Liver (tissue), 9 donors: ENCODE measurements around the gene SH3GL1. TPM values are rescaled to one million over a fixed set of nuclear protein-coding genes. Genes with fewer than 3 reads are reported as not detected.

ENCODE experiments used
- DNase-seq: peaks from one replicate; pipeline ENCODE4 v3.0.0-alpha.2; 2017; ENCODE audit warnings: low spot score
- H3K27ac ChIP-seq, 2 donors: one replicate each; pipeline ENCODE4 v1.7.0; 2013; ENCODE audit warnings: inconsistent platforms in 2 of 2, low read length in 2 of 2, control low read depth in 1 of 2, low read depth in 1 of 2, mild to moderate bottlenecking in 1 of 2
- H3K27me3 ChIP-seq, 4 donors: one replicate each; pipeline versions ENCODE4 v1.6.1 to v1.7.0; 2013; ENCODE audit warnings: low read length in 3 of 4, inconsistent platforms in 1 of 4, mild to moderate bottlenecking in 1 of 4, moderate library complexity in 1 of 4; ENCODE audit not compliant: control insufficient read depth in 4 of 4, insufficient read depth in 4 of 4
- H3K36me3 ChIP-seq, 4 donors: one replicate each; pipeline versions ENCODE4 v1.6.1 to v1.7.0; 2013; ENCODE audit warnings: low read length in 3 of 4, mild to moderate bottlenecking in 3 of 4, low read depth in 1 of 4, moderate library complexity in 1 of 4; ENCODE audit not compliant: control insufficient read depth in 4 of 4, insufficient read depth in 3 of 4
- H3K4me1 ChIP-seq, 4 donors: one replicate each; pipeline versions ENCODE4 v1.6.1 to v1.7.0; 2013; ENCODE audit warnings: low read length in 3 of 4, mild to moderate bottlenecking in 3 of 4, moderate library complexity in 1 of 4; ENCODE audit not compliant: control insufficient read depth in 4 of 4, insufficient read depth in 4 of 4
- H3K4me3 ChIP-seq, 3 donors: one replicate each; pipeline versions ENCODE4 v1.6.1 to v1.7.0; 2013; ENCODE audit warnings: low read length in 3 of 3, control low read depth in 1 of 3, low read depth in 1 of 3, mild to moderate bottlenecking in 1 of 3
- H3K9ac ChIP-seq, 2 donors: one replicate each; pipeline ENCODE4 v1.7.0; 2013; ENCODE audit warnings: low read length in 2 of 2, mild to moderate bottlenecking in 2 of 2, moderate library complexity in 2 of 2, control low read depth in 1 of 2, low read depth in 1 of 2
- H3K9me3 ChIP-seq, 4 donors: one replicate each; pipeline versions ENCODE4 v1.6.1 to v1.7.0; 2013; ENCODE audit warnings: low read length in 3 of 4; ENCODE audit not compliant: control insufficient read depth in 4 of 4
- EGR1 ChIP-seq, 2 donors: IDR thresholded peaks; 2 replicates each; pipeline ENCODE4 v1.6.1; 2016 to 2018; ENCODE audit warnings: antibody characterized with exemption in 2 of 2, low read depth in 2 of 2
- FOXA1 ChIP-seq: IDR thresholded peaks from 2 replicates; pipeline ENCODE4 v1.6.1; 2016; ENCODE audit warnings: antibody characterized with exemption
- FOXA2 ChIP-seq: IDR thresholded peaks from 2 replicates; pipeline ENCODE4 v1.6.1; 2016; ENCODE audit warnings: antibody characterized with exemption
- GABPA ChIP-seq, 2 donors: IDR thresholded peaks in 1 of 2; conservative IDR thresholded peaks in 1 of 2; 2 replicates each; pipeline ENCODE4 v1.6.1; 2016; ENCODE audit warnings: antibody characterized with exemption in 2 of 2, mild to moderate bottlenecking in 1 of 2, moderate library complexity in 1 of 2
- HNF4A ChIP-seq, 2 donors: conservative IDR thresholded peaks; 2 replicates each; pipeline ENCODE4 v1.6.1; 2016; ENCODE audit warnings: antibody characterized with exemption in 2 of 2, mild to moderate bottlenecking in 2 of 2
- HNF4G ChIP-seq: IDR thresholded peaks from 2 replicates; pipeline ENCODE4 v1.6.1; 2016; ENCODE audit warnings: antibody characterized with exemption
- JUND ChIP-seq, 2 donors: IDR thresholded peaks; 2 replicates each; pipeline ENCODE4 v1.6.1; 2016; ENCODE audit warnings: antibody characterized with exemption in 2 of 2
- NR2F2 ChIP-seq: IDR thresholded peaks from 2 replicates; pipeline ENCODE4 v1.6.1; 2016; ENCODE audit warnings: antibody characterized with exemption
- RAD21 ChIP-seq, 2 donors: IDR thresholded peaks; 2 replicates each; pipeline ENCODE4 v1.6.1; 2016; ENCODE audit warnings: antibody characterized with exemption in 2 of 2, mild to moderate bottlenecking in 2 of 2
- RXRA ChIP-seq, 2 donors: IDR thresholded peaks; 2 replicates each; pipeline ENCODE4 v1.6.1; 2017 to 2018; ENCODE audit warnings: antibody characterized with exemption in 2 of 2, mild to moderate bottlenecking in 1 of 2
- SP1 ChIP-seq: IDR thresholded peaks from 2 replicates; pipeline ENCODE4 v1.6.1; 2018; ENCODE audit warnings: antibody characterized with exemption, mild to moderate bottlenecking
- TAF1 ChIP-seq: conservative IDR thresholded peaks from 2 replicates; pipeline ENCODE4 v1.6.1; 2016; ENCODE audit warnings: antibody characterized with exemption, mild to moderate bottlenecking
- YY1 ChIP-seq: IDR thresholded peaks from 2 replicates; pipeline ENCODE4 v1.6.1; 2016; ENCODE audit warnings: antibody characterized with exemption, mild to moderate bottlenecking
- WGBS: extraction: QIAGEN DNeasy Blood & Tissue Kit; methylation state at CpG from one replicate; pipeline ENCODE4 v1.1.7; 2013; 5-methylcytosine and 5-hydroxymethylcytosine counted together
- polyA plus RNA-seq, 2 donors: library from polyadenylated mRNA; stranded (reverse) in 1 of 2; unstranded in 1 of 2; fragments of 200-250 nt in 1 of 2; fragments of >200 nt in 1 of 2; fragmentation: Nextera tagmentation in 1 of 2; extraction: Ambion mirVana in 1 of 2; gene quantifications; one replicate each; pipeline versions ENCODE4 v1.2.1 to v1.2.3, GENCODE V29; 2013 to 2015
- total RNA-seq, 2 donors: library from RNA; depleted of rRNA; stranded (reverse); fragments of >200 nt; gene quantifications; one replicate each; pipeline ENCODE4 v1.2.3, GENCODE V29; 2014
- TF ChIP-seq, protein P1 (sequence below): fragments of 150-350 bp; IDR thresholded peaks from 2 replicates; pipeline ENCODE4 v1.5.1; 2017; ENCODE audit warnings: improper control_type of control experiment, low read depth, low read length; ENCODE audit not compliant: missing input control
- TF ChIP-seq, protein P2 (sequence below): IDR thresholded peaks from 2 replicates; pipeline ENCODE4 v1.6.1; 2016; ENCODE audit warnings: antibody characterized with exemption
- TF ChIP-seq, protein P3 (sequence below): IDR thresholded peaks from 2 replicates; pipeline ENCODE4 v1.6.1; 2016; ENCODE audit warnings: antibody characterized with exemption
- TF ChIP-seq, protein P4 (sequence below): IDR thresholded peaks from 2 replicates; pipeline ENCODE4 v1.6.1; 2016; ENCODE audit warnings: antibody characterized with exemption
- TF ChIP-seq, protein P5 (sequence below): IDR thresholded peaks from 2 replicates; pipeline ENCODE4 v1.6.1; 2016; ENCODE audit warnings: antibody characterized with exemption, mild to moderate bottlenecking
- donor health status: healthy.
- donor health status: healthy.
- donor health status: healthy.
- donor health status: healthy.
- donor health status: healthy.

The SH3GL1 gene
- total and polyA plus RNA-seq, 4 donors = 16.5 to 27.8 (median 18.2) TPM

DNA sequence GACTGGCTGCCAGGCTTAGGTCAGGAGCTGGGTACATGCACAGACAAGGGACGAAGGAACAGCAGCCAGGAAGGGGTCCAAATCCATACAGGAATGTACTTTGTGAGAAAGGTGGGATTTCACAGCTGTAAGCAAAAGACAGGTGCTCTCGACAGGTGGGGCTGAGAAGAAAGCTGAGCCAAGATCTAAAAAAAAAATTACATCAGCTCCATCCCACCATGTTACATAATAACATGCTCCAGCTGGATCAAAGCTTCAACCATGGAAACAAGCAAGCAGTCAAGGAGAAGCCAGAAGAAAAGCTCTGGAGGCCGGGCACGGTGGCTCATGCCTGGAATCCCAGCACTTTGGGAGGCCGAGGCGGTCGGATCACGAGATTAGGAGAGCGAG, 49.3 kb upstream of the SH3GL1 start:
- no peak overlapping the region for H3K9ac ChIP-seq
- TF ChIP-seq GABPA (IDR thresholded peaks at IDR 0.05 in 1 of 2, conservative IDR thresholded peaks at IDR 0.05 in 1 of 2) (no peak), FOXA1 (no peak), RAD21 (IDR thresholded peaks at IDR 0.05) (no peak), SP1 (no peak), FOXA2 (no peak), RXRA (IDR thresholded peaks at IDR 0.05) (no peak), NR2F2 (no peak), JUND (IDR thresholded peaks at IDR 0.05) (no peak)
- TF ChIP-seq, protein P1, sequence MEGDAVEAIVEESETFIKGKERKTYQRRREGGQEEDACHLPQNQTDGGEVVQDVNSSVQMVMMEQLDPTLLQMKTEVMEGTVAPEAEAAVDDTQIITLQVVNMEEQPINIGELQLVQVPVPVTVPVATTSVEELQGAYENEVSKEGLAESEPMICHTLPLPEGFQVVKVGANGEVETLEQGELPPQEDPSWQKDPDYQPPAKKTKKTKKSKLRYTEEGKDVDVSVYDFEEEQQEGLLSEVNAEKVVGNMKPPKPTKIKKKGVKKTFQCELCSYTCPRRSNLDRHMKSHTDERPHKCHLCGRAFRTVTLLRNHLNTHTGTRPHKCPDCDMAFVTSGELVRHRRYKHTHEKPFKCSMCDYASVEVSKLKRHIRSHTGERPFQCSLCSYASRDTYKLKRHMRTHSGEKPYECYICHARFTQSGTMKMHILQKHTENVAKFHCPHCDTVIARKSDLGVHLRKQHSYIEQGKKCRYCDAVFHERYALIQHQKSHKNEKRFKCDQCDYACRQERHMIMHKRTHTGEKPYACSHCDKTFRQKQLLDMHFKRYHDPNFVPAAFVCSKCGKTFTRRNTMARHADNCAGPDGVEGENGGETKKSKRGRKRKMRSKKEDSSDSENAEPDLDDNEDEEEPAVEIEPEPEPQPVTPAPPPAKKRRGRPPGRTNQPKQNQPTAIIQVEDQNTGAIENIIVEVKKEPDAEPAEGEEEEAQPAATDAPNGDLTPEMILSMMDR = no peak
- TF ChIP-seq, protein P2, sequence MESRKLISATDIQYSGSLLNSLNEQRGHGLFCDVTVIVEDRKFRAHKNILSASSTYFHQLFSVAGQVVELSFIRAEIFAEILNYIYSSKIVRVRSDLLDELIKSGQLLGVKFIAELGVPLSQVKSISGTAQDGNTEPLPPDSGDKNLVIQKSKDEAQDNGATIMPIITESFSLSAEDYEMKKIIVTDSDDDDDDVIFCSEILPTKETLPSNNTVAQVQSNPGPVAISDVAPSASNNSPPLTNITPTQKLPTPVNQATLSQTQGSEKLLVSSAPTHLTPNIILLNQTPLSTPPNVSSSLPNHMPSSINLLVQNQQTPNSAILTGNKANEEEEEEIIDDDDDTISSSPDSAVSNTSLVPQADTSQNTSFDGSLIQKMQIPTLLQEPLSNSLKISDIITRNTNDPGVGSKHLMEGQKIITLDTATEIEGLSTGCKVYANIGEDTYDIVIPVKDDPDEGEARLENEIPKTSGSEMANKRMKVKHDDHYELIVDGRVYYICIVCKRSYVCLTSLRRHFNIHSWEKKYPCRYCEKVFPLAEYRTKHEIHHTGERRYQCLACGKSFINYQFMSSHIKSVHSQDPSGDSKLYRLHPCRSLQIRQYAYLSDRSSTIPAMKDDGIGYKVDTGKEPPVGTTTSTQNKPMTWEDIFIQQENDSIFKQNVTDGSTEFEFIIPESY = no peak
- H3K27me3 ChIP-seq = no peaks in the 10 kb centered on the region
- no peak for DNase-seq
- H3K9me3 ChIP-seq = no peaks in the 10 kb centered on the region
- H3K4me1 ChIP-seq = peaks cover 0 to 33% (median 16%) of the 10 kb centered on the region in 4 donors
- peak overlapping the region; percentile 48 to 58 for H3K27ac ChIP-seq
- H3K4me3 ChIP-seq = no peak overlapping the region
- 89% methylated on average over 9 of the region's 9 CpGs for WGBS
- H3K36me3 ChIP-seq = peaks cover 16 to 73% (median 38%) of the 10 kb centered on the region in 4 donors

DNA sequence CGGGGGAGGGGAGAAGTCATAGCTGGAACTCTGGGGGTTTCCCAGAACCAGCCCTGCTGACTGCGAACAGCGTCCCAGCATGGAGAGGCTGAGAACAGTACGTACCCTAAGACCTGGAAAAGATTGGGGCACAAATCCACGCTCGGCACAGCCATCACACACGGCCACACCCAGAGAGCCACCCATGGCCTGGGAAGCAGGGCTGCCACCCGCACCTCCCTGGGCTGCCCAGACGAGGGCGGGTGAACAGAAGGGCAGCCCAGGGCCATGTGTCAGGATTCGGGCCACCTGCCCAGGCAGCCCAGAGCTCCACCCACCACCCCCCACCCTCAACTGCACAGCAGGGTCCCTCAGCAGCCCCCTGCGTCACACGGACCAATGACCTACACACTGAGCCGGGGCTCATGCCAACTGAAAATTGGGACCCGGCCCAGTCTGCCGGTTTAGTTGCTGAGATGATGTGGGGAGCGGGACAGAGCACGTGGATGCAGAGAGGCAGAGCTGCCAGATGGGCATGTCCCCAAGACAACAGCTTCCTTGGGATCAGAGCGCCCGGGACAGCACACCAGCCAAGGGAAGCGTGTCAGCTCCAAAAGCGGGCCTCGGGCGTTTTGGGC, 48.8 kb upstream of the SH3GL1 start:
- no peak overlapping the region for H3K4me3 ChIP-seq
- H3K9me3 ChIP-seq = no peaks in the 10 kb centered on the region
- H3K27ac ChIP-seq = peak overlapping the region; percentile 48 to 58
- no peak overlapping the region for H3K9ac ChIP-seq
- no peaks in the 10 kb centered on the region for H3K27me3 ChIP-seq
- DNase-seq = no peak
- 47% methylated on average over 24 of the region's 24 CpGs for WGBS
- H3K4me1 ChIP-seq = peaks cover 0 to 33% (median 16%) of the 10 kb centered on the region in 4 donors
- H3K36me3 ChIP-seq = peaks cover 16 to 77% (median 37%) of the 10 kb centered on the region in 4 donors
- TF ChIP-seq, protein P1 = peak; percentile 15
- TF ChIP-seq HNF4A (conservative IDR thresholded peaks at IDR 0.05) = peak; percentile 10 to 62
- TF ChIP-seq, protein P3, sequence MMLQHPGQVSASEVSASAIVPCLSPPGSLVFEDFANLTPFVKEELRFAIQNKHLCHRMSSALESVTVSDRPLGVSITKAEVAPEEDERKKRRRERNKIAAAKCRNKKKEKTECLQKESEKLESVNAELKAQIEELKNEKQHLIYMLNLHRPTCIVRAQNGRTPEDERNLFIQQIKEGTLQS = no peak
- no peak for TF ChIP-seq HNF4G
- no peak for TF ChIP-seq FOXA1
- TF ChIP-seq, protein P2 = no peak
- TF ChIP-seq NR2F2 = no peak
- TF ChIP-seq YY1 = peak; percentile 1
- TF ChIP-seq RXRA (IDR thresholded peaks at IDR 0.05) = peak; percentile 59 to 78
- no peak for TF ChIP-seq TAF1
- no peak for TF ChIP-seq FOXA2
- no peak for TF ChIP-seq RAD21 (IDR thresholded peaks at IDR 0.05)
- TF ChIP-seq, protein P4, sequence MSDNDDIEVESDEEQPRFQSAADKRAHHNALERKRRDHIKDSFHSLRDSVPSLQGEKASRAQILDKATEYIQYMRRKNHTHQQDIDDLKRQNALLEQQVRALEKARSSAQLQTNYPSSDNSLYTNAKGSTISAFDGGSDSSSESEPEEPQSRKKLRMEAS = no peak
- no peak for TF ChIP-seq JUND (IDR thresholded peaks at IDR 0.05)
- TF ChIP-seq GABPA (IDR thresholded peaks at IDR 0.05 in 1 of 2, conservative IDR thresholded peaks at IDR 0.05 in 1 of 2) = peak in 1 of 2 donors; percentile 45
- TF ChIP-seq, protein P5, sequence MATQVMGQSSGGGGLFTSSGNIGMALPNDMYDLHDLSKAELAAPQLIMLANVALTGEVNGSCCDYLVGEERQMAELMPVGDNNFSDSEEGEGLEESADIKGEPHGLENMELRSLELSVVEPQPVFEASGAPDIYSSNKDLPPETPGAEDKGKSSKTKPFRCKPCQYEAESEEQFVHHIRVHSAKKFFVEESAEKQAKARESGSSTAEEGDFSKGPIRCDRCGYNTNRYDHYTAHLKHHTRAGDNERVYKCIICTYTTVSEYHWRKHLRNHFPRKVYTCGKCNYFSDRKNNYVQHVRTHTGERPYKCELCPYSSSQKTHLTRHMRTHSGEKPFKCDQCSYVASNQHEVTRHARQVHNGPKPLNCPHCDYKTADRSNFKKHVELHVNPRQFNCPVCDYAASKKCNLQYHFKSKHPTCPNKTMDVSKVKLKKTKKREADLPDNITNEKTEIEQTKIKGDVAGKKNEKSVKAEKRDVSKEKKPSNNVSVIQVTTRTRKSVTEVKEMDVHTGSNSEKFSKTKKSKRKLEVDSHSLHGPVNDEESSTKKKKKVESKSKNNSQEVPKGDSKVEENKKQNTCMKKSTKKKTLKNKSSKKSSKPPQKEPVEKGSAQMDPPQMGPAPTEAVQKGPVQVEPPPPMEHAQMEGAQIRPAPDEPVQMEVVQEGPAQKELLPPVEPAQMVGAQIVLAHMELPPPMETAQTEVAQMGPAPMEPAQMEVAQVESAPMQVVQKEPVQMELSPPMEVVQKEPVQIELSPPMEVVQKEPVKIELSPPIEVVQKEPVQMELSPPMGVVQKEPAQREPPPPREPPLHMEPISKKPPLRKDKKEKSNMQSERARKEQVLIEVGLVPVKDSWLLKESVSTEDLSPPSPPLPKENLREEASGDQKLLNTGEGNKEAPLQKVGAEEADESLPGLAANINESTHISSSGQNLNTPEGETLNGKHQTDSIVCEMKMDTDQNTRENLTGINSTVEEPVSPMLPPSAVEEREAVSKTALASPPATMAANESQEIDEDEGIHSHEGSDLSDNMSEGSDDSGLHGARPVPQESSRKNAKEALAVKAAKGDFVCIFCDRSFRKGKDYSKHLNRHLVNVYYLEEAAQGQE = no peak
- TF ChIP-seq SP1 = peak; percentile 26
- TF ChIP-seq EGR1 (IDR thresholded peaks at IDR 0.05; ENCODE audit: low read depth in 2 of 2) = no peak
